Stimulated activated CD8-positive, alpha-beta memory T cell treated with anti-CD3 and anti-CD28 coated beads, Interleukin-4, amount 100 ng/mL, for 48 hours (primary cell): ENCODE results near the gene BOLL.
"Not testable (repeated sequence)": the region's sequence is repeated elsewhere in the genome, so short reads cannot be mapped to it uniquely, and the experiment has no call there.

Experiments
- DNase-seq: peaks from one replicate; pipeline ENCODE4 v3.0.0-alpha.2; 2020

BOLL gene

GRCh38 chr2:197784956-197785941 is at the start of gene BOLL:
BOLL (minus strand) TSS chr2:197785319; CDS start chr2:197781850, 3,469 bp downstream.
- no peak for DNase-seq

DNA sequence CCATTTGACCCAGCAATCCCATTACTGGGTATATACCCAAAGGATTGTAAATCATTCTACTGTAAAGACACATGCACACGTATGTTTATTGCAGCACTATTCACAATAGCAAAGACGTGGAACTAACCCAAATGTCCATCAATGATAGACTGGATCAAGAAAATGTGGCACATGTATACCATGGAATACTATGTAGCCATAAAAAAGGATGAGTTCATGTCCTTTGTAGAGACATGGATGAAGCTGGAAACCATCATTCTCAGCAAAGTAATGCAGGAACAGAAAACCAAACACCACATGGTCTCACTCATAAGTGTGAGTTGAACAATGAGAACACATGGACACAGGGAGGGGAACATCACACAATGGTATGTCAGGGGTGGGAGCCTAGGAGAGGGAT is 49.7 kb upstream of the BOLL start:
- DNase-seq, result not testable (repeated sequence)

GRCh38 chr2:197828464-197829135 is 43.5 kb upstream of the BOLL start:
- no peak for DNase-seq

DNA sequence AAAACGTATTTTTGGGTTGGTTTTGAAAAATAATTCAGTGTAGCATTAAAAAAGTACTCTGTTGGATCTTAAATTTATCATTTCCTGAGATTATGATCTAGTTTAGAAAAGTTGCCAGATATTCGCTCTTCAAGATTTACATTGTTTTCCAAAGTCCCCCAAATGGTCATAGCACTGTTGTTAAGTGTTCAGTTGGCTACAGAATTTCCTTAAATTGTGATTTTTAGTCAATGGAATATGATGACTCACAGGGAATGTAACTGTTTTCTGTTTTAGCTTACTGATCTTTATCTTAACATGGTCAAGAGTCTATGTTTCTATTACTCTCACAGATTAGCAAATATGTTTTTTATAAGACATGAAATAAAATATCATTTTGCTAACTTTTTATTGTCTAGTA is 42.5 kb upstream of the BOLL start:
- no peak for DNase-seq

DNA sequence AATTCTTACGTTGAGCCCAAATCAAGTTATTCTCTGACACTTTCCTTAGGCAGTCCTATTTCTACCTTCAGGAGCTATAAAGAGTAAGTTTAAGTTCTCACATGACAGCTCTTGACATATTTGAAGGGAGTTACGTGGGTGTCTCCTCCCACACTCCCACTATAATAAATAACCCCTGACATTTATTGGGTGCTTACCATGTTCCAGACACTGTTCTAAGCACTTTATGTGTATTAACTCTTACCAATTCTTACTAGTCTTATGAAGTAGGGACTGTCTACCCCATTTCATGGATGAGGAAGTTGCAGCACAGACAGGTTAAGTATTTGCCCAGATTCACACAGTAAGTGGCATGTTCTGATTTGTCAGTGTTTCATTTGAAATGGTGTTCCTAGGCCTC is 37.2 kb upstream of the BOLL start:
- no peak for DNase-seq

GRCh38 chr2:197821550-197822289 is 36.6 kb upstream of the BOLL start:
- DNase-seq, result no peak

GRCh38 chr2:197814526-197814925 is 29.4 kb upstream of the BOLL start:
- DNase-seq, result no peak

DNA sequence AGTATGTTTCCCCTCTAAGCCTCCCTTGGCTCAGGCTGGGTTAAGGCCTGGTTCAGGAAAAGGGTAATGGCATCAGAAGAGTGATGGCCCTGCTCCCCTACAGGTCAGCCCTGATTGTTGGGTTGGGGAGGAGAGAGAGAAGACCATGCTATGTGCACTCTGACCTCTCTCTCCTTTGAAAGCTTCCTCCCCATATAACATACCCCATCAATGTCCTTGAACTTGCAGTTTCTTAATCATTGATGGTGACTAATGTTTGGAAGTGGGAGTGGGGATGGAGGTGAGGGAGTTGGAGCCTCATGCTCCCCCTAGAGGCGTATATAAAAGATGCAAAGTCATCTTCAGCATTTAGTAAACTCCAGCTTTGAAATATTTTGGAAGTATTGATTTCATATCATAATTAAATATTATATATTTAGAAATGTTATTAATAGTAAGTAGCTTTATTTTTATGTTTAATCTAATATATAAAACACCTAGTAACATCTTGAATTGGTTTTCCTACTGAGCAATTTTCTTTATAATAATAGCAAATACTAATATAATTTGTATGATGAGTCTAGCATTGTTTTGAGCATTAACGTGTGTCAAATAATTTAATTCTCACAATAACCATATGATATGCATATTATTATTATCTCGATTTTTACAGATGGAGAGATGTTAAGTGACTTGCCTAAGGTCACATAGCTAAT is 28.1 kb upstream of the BOLL start:
- no peak for DNase-seq

DNA sequence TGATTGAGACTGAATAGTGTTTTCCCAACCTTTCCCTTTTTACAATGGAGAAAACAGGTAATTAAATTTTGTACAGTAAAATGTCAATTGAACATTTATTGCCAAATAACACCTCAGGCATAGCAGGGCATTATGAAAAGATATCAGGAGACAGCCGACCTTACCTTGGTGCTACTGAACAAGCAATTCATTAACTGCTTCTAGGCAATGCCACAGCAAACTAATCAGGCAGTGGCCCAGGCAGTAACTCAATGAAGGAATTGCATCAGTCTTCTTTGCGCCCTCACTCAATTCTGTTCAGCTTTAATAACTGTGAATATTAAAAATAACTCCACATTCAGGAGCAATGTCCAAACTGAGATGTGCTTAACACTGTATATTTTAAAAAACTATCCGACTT is 25.4 kb upstream of the BOLL start:
- no peak for DNase-seq

- no peak for DNase-seq
Measured at GRCh38 chr2:197810016-197810415, 24.9 kb upstream of the BOLL start.

GRCh38 chr2:197809064-197809463 is 23.9 kb upstream of the BOLL start:
- no peak for DNase-seq

- no peak for DNase-seq
Measured at GRCh38 chr2:197805715-197806633, 20.9 kb upstream of the BOLL start.

GRCh38 chr2:197804758-197805714 is 19.9 kb upstream of the BOLL start:
- peak; percentile 47 for DNase-seq

DNA sequence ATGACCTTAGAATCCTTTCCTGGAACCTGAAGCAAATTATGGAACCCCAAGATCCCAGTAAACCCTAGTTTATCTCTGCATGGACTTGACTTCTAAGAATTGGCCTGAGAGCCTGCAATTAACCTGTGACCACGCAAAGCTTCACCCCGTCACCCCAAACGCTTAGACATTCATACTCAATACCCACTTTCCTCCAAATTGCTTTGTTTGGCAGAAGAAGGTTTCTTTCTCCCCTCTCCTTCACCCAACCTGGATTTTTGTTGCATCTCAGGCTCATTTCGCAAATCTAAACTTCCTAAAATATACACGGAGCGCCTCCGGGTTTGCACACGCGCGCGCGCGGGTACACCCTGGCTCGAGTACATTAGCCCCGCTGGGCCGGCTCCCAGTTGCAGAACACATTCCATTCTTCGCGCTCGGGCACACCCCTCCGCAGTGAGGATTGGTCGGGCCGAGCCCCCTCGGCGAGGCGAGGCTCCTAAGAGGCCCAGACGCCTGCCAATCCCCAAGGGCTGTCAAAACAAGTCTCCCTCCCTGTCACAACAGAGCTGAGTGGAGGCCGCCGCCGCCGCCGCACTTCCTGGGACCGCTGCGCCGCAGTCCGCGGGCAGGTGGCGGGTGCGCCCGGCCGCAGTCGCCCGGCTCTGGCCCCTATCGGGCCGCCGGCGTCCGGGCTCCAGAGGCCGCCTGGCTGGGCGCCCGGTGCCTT is 19.1 kb upstream of the BOLL start, which contains the start of gene PLCL1:
Gene PLCL1, plus strand, starts transcription at position 545 of the 709 bp plus-strand sequence.
- peak; percentile 89 for DNase-seq

GRCh38 chr2:197803033-197803444 is 17.9 kb upstream of the BOLL start:
- no peak for DNase-seq

GRCh38 chr2:197801033-197801432 is 15.9 kb upstream of the BOLL start:
- no peak for DNase-seq

DNA sequence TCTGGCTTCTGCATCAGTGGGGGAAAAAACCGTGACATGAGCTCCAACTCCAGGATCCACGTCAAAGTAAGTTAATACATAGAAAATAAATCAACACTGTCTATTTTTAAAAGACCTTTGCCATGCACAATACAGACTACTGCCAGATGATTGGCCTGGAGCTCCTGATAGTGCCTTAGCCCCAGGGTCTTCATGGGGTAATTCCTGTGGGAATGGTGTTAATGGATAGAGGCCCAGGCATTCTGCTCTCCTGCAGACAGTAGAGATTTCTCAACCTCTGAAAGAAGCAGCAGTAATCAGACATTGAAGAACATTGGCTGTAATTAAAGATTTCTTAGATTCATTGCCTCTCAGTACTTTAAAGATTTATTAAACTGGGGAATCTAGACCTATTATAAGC is 15.0 kb upstream of the BOLL start:
- no peak for DNase-seq

DNA sequence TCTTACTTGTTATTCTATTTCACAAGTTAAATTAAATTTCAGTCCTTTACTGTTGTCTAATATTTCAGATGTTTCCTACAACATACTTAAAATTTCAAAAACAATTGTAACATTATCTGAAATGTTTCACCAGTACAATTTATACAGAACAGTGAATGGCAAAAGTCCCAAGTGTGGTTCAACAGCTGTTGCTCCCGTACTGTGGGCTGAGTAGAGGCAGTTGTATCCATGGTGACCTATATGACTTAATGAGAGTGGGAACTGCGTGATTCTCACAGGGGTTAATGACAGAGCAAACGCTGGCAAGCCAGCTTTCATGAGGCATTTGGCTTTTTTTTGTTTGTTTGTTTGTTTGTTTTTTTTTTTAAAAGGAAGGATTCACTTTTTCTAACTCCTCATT is 13.9 kb upstream of the BOLL start:
- no peak for DNase-seq

DNA sequence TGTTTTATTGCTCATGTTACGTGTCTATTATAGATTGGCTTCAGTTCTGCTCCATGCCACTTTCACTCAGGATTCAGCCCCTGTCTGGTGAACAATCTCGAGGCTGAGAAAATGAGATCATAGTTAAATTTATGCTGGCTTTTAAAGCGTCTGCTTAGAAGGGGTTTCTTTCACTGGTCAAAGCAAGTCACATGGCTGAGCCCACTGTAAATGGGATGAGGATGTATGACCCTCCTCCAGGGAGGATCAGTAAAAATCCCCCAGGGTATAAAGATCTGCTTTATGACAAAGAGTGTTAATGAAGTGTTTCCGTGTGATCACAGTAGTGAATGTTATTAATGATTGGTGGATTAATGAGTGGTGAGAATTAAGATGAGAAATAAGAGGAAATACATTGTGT is 13.1 kb upstream of the BOLL start:
- DNase-seq, result no peak

DNA sequence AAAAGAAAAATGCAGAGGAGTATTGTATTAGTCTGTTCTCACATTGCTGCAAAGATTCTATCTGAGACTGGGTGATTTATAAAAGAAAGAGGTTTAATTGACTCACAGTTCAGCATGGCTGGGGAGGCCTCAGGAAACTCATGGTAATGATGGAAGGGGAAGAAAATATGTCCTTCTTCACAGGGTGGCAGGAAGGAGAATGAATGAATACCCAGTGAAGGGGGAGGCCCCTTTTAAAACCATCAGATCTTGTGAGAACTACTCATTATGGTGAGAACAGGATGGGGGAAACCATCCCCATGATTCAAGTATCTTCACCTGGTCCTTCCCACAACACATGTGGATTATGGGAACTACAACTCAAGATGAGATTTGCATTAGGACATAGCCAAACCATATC is 10.2 kb upstream of the BOLL start:
- no peak for DNase-seq
